Vagina (tissue), 2 donors: ENCODE measurements around the gene NIF3L1. TPM values are rescaled to one million over a fixed set of nuclear protein-coding genes. Genes with fewer than 3 reads are reported as not detected.

Source experiments
- DNase-seq, 2 donors: peaks; one replicate each; pipeline ENCODE4 v3.0.0-alpha.2; 2017; ENCODE audit errors: extremely low spot score in 2 of 2
- H3K27ac ChIP-seq: fragments of 200-600 bp; sonication (generic); one replicate; pipeline ENCODE4 v1.5.1; 2019
- H3K27me3 ChIP-seq: fragments of 200-600 bp; sonication (generic); one replicate; pipeline ENCODE4 v1.5.1; 2019
- H3K36me3 ChIP-seq, 2 donors: fragments of 200-600 bp; sonication (generic); one replicate each; pipeline ENCODE4 v1.5.1; 2017 to 2019
- H3K4me1 ChIP-seq: fragments of 200-600 bp; sonication (generic); one replicate; pipeline ENCODE4 v1.5.1; 2019
- H3K4me3 ChIP-seq, 2 donors: fragments of 200-600 bp; sonication (generic); 1 replicate in 1 of 2; 2 replicates in 1 of 2; pipeline ENCODE4 v1.5.1; 2016 to 2019
- H3K9me3 ChIP-seq: fragments of 200-600 bp; sonication (generic); one replicate; pipeline ENCODE4 v1.5.1; 2019
- CTCF ChIP-seq, 3 experiments: fragments of 450-650 bp in 2 of 3; fragments of 200-600 bp in 1 of 3; sonication (generic) in 1 of 3; IDR thresholded peaks; one replicate each; pipeline ENCODE4 v1.5.1; 2017 to 2019; ENCODE audit warnings: antibody characterized with exemption in 3 of 3, mild to moderate bottlenecking in 2 of 3, moderate library complexity in 2 of 3
- POLR2A ChIP-seq, 2 donors: fragments of 450-650 bp; IDR thresholded peaks; one replicate each; pipeline ENCODE4 v1.6.1; 2017; ENCODE audit warnings: antibody characterized with exemption in 2 of 2, mild to moderate bottlenecking in 2 of 2, moderate library complexity in 2 of 2
- POLR2AphosphoS5 ChIP-seq, 2 donors: sonication (generic); formaldehyde crosslinking; IDR thresholded peaks; one replicate each; pipeline ENCODE4 v1.9.0; 2017; ENCODE audit warnings: antibody characterized with exemption in 2 of 2, mild to moderate bottlenecking in 2 of 2, low read depth in 1 of 2; ENCODE audit not compliant: insufficient read depth in 1 of 2
- intact Hi-C: fragments of 100-400 bp; cut with DNase I; formaldehyde crosslinking; loops from one replicate; pipeline ENCODE4 v1.15.1; 2023
- total RNA-seq: library from RNA; depleted of rRNA; stranded (reverse); fragments of >200 nt; gene quantifications from one replicate; pipeline ENCODE4 v1.2.3, GENCODE V29; 2016

The NIF3L1 gene
- total RNA-seq, 1 donor from 2014 or later = 18.7 TPM

- peaks cover 9% of the 10 kb centered on the region for H3K4me1 ChIP-seq
- intact Hi-C loops = no loop called here
- no peaks in the 10 kb centered on the region for H3K9me3 ChIP-seq
- no peak overlapping the region for H3K27ac ChIP-seq
- no peak overlapping the region for H3K4me3 ChIP-seq
- peaks cover 3 to 71% of the 10 kb centered on the region in 2 donors for H3K36me3 ChIP-seq
- no peaks in the 10 kb centered on the region for H3K27me3 ChIP-seq
- DNase-seq = no peak
- TF ChIP-seq POLR2A (IDR thresholded peaks at IDR 0.05) = no peak
- no peak for TF ChIP-seq CTCF (IDR thresholded peaks at IDR 0.05)
- no peak for TF ChIP-seq POLR2AphosphoS5 (IDR thresholded peaks at IDR 0.05; ENCODE audit: insufficient read depth in 1 of 2, low read depth in 1 of 2)
These were observed 36.6 kb upstream of the NIF3L1 start for GRCh38 chr2:200852605-200853004.

DNA sequence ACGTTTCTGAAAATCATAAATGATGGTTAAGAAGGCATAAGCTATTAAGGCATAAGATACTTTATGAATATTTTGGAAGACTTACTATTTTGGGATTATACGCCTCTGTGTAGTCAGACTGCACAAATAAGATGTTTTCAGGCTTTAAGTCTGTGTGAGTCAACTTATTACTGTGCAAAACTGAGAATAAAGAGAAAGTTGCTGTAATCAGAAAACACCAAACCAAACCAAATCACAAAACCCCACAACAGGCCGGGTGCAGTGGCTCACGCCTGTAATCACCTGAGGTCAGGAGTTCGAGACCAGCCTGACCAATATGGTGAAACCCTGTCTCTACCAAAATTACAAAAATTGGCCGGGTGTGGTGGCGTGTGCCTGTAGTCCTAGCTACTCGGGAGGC lies 32.4 kb upstream of the NIF3L1 start:
- DNase-seq = no peak
- peaks cover 3 to 85% of the 10 kb centered on the region in 2 donors for H3K36me3 ChIP-seq

GRCh38 chr2:200860092-200860795 lies 28.9 kb upstream of the NIF3L1 start:
- TF ChIP-seq POLR2AphosphoS5 (IDR thresholded peaks at IDR 0.05; ENCODE audit: insufficient read depth in 1 of 2, low read depth in 1 of 2) (peak in 1 of 2 donors; percentile 22), CTCF (IDR thresholded peaks at IDR 0.05) (no peak)
- peak overlapping the region; percentile 60 to 100 for H3K4me3 ChIP-seq
- H3K4me1 ChIP-seq = peaks cover 59% of the 10 kb centered on the region
- no peak for DNase-seq
- H3K27ac ChIP-seq = peak overlapping the region; percentile 100
- no peaks in the 10 kb centered on the region for H3K27me3 ChIP-seq
- peaks cover 0 to 51% of the 10 kb centered on the region in 2 donors for H3K36me3 ChIP-seq
- intact Hi-C loops = loop anchor here (5.0 kb wide), 1 partner anchor 48 kb away; the partner anchor contains the start of gene BZW1
- H3K9me3 ChIP-seq = no peaks in the 10 kb centered on the region

More for the DNA sequence above, 32.4 kb upstream of the NIF3L1 start:
- TF ChIP-seq CTCF (IDR thresholded peaks at IDR 0.05) (no peak), POLR2AphosphoS5 (IDR thresholded peaks at IDR 0.05; ENCODE audit: insufficient read depth in 1 of 2, low read depth in 1 of 2) (no peak), POLR2A (IDR thresholded peaks at IDR 0.05) (no peak)
- Histone ChIP-seq H3K27ac (no peak overlapping the region), H3K4me3 (no peak overlapping the region), H3K27me3 (no peaks in the 10 kb centered on the region), H3K4me1 (peaks cover 49% of the 10 kb centered on the region), H3K9me3 (no peaks in the 10 kb centered on the region)
- intact Hi-C loops = no loop called here

- H3K27ac ChIP-seq = peak overlapping the region; percentile 100
- H3K4me1 ChIP-seq = peaks cover 70% of the 10 kb centered on the region
- TF ChIP-seq POLR2A (IDR thresholded peaks at IDR 0.05) (no peak), CTCF (IDR thresholded peaks at IDR 0.05) (no peak)
- peak overlapping the region; percentile 60 to 100 for H3K4me3 ChIP-seq
- peaks cover 0 to 37% of the 10 kb centered on the region in 2 donors for H3K36me3 ChIP-seq
- H3K9me3 ChIP-seq = no peaks in the 10 kb centered on the region
- DNase-seq = no peak
- H3K27me3 ChIP-seq = no peaks in the 10 kb centered on the region
- intact Hi-C loops = loop anchor here (5.0 kb wide), 1 partner anchor 49 kb away; the partner anchor contains the start of gene BZW1
These were observed 27.5 kb upstream of the NIF3L1 start for GRCh38 chr2:200861617-200862155.

- intact Hi-C loops = loop anchor here (5.0 kb wide), 1 partner anchor 50 kb away; the partner anchor contains the start of gene BZW1
- Histone ChIP-seq H3K27me3 (no peaks in the 10 kb centered on the region), H3K36me3 (peaks cover 0 to 28% of the 10 kb centered on the region in 2 donors), H3K27ac (peak overlapping the region; percentile 100), H3K4me3 (peak overlapping the region; percentile 60 to 100), H3K9me3 (no peaks in the 10 kb centered on the region), H3K4me1 (peaks cover 70% of the 10 kb centered on the region)
- TF ChIP-seq CTCF (IDR thresholded peaks at IDR 0.05) (no peak), POLR2AphosphoS5 (IDR thresholded peaks at IDR 0.05; ENCODE audit: insufficient read depth in 1 of 2, low read depth in 1 of 2) (peak in 1 of 2 donors; percentile 77), POLR2A (IDR thresholded peaks at IDR 0.05) (peak in 1 of 2 donors; percentile 19)
- no peak for DNase-seq
These were observed 26.6 kb upstream of the NIF3L1 start for GRCh38 chr2:200862532-200863000.
